NCI-H1105 treated with DMSO at 0.1 percent for 48 hours (cell line): Measurements from ENCODE around the gene SLC6A12.
A peak's percentile ranks its signal among the peaks of the same experiment; 100 is the strongest.
"Not testable (repeated sequence)": the region's sequence is repeated elsewhere in the genome, so short reads cannot be mapped to it uniquely, and the experiment has no call there.

Experiments used
- DNase-seq: peaks from one replicate; lab custom pipeline; 2025; lab: John Stamatoyannopoulos, UW

SLC6A12 gene

DNA sequence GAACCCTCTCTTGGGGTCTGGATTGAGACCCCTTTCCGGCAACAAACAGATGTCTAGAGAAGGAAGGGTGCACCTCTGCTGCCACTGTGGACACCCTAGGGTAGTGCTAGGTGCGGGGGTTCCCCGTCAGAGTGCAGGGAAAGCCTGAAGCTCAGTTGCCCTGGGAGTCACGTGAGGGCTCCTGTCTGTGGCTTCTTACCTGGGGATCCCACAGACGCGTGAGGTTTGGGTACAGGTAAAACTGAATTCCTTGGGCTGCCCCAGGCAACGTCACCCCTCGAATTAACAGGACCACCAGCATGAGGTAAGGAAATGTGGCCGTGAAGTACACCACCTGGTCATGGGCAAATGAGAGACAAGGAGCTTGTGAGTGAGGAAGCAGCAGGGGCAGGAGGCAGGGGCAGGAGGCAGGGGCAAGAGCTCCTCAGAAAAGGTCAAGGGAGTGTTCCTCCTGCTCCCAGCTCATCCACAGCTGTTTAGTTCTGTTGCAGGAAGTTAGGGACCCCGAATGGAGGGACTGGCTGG is 21.0 kb upstream of the SLC6A12 start:
- DNase-seq = no peak

DNA sequence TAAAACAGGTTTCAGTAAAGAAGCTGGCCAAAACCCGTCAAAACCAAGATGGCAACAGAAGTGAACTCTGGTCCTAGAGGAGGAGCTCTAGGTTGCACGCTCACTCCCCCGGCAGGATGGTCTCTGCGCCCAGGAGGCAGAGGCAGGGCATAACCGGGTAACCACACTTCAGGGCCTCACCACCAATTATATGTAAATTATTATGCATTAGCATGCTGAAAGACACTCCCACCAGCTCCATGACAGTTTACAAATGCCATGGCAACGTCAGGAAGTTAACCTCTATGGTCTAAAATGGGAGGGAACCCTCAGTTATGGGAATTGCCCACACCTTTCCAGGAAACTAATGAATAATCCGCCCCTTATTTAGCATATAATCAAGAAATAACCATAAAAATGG is 20.1 kb upstream of the SLC6A12 start:
- DNase-seq = no peak

DNA sequence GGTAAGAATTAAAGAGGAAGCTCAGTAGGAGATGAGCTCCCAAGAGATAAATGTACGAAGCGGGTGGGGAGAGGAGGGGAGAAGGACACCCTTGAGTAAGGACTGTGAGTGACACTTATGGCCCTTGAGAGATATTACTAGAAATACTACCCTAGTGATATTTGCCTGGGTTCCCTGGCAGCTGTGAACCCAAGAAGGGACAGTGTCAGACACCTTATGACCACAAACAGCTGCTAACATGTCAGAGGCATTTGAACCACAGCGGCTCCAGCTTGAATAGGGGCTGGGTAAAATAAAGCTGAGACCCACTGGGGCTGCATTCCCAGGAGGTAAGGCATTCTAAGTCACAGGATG is 19.6 kb upstream of the SLC6A12 start:
- no peak for DNase-seq

DNA sequence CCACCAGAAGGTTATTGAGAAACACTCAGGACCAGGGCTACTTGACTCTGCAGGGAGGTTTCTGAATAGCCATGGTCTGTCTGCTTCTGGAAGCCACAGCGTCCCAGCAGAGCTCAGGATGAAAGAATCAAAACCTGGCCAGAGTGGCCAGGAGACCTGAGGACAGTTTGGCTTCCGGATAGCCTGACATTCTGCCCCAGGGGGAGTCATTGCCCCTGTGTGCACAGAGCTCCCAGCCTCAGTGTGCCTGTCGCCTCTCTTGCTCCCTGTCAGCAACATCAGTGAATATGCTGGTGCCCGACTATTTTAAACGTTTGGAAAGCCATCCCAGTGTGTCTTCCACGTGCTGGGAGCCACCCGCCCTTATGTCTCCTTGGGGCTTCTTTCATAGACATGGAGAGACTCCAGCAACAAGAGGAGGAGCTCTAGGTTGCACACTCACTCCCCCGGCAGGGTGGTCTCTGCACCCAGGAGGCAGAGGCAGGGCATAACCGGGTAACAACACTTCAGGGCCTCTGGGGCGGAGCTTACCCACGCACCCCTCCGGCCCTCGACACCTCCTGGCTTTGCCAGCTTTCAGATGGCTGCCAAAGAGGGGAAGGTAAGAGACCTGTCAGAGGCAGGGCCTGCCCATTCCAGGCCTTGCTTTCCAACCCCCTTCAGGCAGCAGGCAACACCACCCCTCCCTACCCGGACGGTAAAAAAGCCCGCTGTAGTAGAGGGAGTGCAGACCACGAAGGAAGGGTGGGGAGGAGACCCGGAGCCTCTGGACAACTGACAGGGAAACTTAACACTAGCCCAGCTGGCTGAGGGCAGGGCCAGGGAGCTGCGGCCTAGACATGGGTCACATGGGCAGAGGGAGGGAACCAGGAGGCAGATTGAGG is 19.0 kb upstream of the SLC6A12 start:
- DNase-seq = no peak

GRCh38 chr12:230925-231671 is 17.1 kb upstream of the SLC6A12 start:
- no peak for DNase-seq

GRCh38 chr12:229441-230191 is 15.7 kb upstream of the SLC6A12 start:
- DNase-seq = no peak

- DNase-seq = no peak
Observed at GRCh38 chr12:228846-229200, 14.9 kb upstream of the SLC6A12 start.

- no peak for DNase-seq
Observed at GRCh38 chr12:227923-228845, 14.2 kb upstream of the SLC6A12 start.

GRCh38 chr12:227286-227915 is 13.4 kb upstream of the SLC6A12 start:
- no peak for DNase-seq

DNA sequence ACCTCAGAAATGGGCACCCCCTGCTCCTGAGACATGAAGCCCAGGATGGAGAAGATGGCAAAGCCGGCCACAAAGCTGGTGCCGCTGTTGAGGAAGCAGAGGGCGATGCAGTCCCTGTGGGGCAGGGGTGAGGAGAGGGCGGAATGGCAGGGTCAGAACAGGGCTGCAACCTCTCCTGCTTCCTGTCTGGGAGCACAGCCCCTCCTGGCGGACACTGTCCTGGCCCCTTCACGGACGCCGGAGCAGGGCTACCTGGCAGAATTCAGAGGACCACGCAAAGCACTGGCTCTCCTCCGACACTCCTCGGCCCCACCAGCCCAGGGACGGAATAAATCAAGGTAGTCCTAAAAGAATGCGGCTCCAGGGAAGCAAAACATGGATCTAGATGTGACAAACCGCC is 12.4 kb upstream of the SLC6A12 start:
- DNase-seq = no peak

GRCh38 chr12:225012-225411 is 11.1 kb upstream of the SLC6A12 start:
- DNase-seq = no peak

DNA sequence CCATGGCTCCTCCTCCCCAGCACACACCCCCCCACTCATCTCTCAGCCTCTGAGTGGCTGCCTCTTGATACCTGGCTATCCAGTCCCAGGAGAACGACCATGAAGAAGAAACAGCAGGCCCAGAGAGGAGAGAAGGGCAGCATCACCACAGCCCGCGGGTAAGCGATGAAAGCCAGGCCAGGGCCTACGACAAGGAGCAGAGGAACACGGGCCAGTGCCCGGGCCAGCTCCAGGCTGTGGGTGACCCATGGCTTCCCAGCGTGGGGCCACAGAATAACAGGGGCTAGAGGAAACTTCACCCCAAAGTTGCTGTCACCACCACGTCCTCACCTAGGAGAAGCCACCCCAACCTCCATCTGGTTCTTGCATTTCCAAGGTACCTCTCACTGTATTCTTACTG is 10.4 kb upstream of the SLC6A12 start:
- no peak for DNase-seq

GRCh38 chr12:223841-224240 is 9.9 kb upstream of the SLC6A12 start:
- DNase-seq = no peak

DNA sequence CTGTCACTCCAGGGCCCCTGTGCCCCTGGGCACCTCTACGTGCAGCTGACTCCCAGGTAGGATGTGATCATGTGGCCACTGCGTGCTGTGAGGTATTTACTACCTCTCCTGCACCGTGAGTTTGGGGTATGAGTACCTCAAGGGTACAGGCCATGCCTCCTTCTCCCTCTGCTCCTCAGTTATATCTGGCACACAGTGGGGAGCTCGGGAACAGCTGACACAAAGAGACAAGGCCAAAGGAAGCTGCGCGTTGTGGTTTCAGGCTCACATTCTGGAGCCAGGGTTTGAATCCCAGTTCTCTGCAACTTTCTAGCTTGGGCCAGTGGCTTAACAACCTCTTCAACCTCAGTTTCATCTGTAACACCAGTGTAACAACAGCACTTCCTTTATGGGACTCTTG is 7.8 kb upstream of the SLC6A12 start:
- DNase-seq = no peak

DNA sequence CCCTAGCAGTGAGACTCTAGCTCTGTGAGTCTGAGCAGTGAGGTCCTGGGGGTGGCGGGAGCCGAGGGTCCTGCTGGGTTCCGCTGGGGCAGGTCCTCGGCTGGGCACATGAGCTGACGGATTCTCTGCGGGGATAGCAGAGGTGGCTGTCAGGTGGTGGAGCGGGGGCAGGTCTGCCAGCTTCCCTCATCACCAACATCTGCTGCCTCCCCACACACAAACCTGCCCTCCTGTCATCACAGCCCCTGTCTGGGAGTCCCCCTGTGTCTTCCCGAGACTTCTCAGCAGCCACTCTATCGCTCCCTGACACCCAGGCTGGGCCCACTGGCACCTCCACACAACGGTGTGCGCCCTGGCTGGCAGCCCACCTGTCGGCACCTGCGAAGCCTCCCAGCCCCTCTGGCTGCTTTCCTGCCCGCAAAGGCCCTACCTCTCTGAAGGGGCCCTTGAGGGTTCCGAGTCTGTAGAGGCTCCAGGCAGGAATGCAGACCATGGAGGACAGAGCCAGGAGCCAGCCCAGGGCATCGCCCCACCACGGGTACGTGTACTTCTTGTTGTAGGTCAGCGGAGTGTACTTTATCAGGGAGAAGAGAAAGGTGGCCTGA is 7.1 kb upstream of the SLC6A12 start:
- no peak for DNase-seq

DNA sequence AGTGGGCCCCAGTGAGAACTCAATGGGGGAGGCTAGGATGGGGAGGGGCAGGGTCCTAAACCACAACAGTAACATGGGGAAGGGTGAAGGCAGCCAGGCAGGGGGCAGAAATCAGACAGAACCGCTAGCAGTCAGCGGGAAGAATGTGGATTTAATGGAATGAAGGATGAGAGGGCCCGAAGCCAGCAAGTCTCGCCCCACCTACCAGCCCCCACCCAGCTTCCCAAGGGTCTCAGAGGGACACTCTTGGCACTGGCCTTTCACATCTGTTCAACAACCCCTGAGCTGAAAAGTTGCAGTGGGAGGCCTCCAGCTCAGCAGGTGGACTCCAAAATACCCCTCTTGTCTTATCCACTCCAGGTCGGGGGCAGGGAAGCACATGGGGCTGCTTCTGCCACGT is 6.5 kb upstream of the SLC6A12 start:
- DNase-seq = no peak

DNA sequence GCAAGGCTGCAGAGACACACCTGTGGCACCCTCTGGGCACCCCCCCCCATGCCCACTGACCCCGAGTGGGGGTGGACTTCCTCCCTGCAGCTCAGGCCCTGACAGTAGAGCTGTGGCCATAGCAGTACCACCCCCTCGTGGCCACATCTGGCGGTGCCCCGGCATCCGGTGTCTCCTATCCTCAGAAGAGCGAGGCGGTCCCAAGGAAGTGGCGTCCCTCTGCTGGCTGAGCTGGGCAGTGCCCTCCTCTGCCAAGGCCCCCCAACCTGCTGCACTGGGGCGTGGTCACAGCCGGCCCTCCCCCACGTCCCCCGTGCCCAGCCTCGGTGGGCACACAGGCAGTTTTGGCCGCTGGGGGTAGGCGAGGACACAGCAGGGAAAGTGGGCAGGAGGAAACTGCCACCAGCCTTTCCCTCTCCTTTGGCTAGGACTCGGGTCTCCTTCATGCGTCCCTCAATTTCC is 6.0 kb upstream of the SLC6A12 start:
- peak; percentile 4 for DNase-seq

DNA sequence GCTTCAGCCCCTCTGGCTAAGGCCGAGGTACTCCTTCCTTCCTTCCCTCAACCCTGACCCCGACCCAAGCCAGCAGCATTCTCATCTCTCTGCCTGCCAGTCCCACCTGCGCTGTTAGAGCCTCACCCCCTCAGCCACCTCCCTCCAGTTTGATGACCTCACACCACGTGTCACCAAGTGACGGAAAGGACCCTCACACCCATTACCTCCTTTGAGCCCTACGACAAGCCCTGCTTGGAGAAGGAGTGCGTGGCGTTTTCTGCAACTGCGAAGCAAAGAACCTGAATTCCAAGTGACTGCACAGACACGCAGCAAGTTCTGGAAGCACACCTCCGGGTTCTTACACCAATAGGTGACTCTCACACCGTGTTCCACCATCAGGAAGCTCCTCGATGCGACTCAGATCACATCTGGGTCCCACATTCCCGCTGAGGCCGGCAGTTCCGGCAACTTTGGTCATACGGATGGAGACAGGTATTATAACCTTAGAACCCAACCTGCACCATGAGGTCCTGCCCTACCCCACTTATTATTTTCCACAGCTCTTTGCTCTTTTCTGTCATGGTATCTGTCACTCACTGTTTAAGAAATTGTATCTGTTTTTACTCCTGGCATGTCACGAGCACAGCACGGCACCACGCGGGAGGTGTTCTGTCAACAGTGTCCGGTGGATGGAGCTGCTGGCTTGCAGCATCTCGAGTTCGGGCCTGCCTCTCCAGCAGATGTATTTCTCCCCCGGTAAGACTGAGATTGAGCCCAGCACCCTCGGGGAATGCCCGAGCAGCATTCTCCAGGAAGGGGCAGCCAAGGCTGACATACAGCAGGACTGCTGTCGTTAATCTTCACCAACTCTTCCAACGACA is 5.0 kb upstream of the SLC6A12 start:
- DNase-seq = no peak

DNA sequence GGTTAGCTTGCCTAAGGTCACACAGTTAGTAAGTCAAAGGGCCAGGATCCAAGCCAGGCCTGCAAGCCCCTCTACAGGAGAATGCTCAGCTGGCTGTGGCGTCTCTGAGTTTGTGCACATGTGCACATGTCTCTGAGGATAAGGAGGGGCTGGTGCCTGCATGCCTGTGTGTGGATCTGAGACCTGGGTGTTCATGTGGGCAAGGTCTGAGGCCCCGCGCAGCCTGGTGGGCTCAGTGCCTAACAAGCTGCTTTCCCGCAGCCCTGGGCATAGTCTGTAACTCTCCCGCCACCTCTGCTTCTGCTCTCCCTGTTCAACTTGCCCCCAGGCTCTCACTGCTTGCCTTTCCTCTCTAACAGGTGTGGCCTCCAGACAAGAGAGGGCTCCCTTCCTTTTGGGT is 4.3 kb upstream of the SLC6A12 start:
- DNase-seq = no peak

DNA sequence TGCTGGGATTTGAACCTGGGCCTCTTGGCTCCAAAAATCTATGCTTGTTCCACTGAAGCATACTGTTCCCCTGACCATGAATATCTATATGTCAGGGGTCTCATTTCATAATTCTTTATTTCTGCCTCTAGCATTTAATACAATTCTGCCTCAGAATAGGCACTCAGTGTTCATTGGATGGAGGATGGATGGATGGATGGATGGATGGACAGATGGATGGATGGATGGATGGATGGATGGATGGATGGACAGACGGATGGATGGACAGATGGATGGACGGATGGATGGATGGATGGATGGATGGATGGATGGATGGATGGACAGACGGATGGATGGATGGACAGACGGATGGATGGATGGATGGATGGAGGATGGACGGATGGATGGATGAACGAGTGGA is 3.1 kb upstream of the SLC6A12 start:
- not testable (repeated sequence) for DNase-seq
